Bronchial smooth muscle cell (primary cell): ENCODE results near the gene OR5B12. TPM values are rescaled to one million over a fixed set of nuclear protein-coding genes. Genes with fewer than 3 reads are reported as not detected.

Source experiments
- total RNA-seq: library from RNA; depleted of rRNA; stranded (reverse); fragments of >200 nt; gene quantifications from 2 replicates; pipeline ENCODE4 v1.2.1, GENCODE V29; 2014

OR5B12 gene
- 0.09 TPM in 1 of 2 replicates, not detected in the other for total RNA-seq

GRCh38 chr11:58442136-58442535 lies at the start of gene OR5B12:
OR5B12 (minus strand) TSS chr11:58442236; CDS start chr11:58440151, 2,085 bp downstream.

GRCh38 chr11:58428021-58428420 lies 14.0 kb downstream of the OR5B12 start, which contains the start of gene OR5B2:
OR5B2 (minus strand) TSS chr11:58428121; CDS start chr11:58423261, 4,860 bp downstream.

GRCh38 chr11:58406774-58407173 lies 35.3 kb downstream of the OR5B12 start, which contains the start of gene OR5B3:
OR5B3 (minus strand) TSS chr11:58406874; CDS start chr11:58403409, 3,465 bp downstream.

Other genes starting within 250 kb of the OR5B12 start
- not detected in 2 replicates for gene OR1S2, start 238.1 kb downstream of the OR5B12 start, total RNA-seq
- gene OR1S1, start 229.5 kb downstream of the OR5B12 start, total RNA-seq: not detected in 2 replicates
- gene OR10Q1, start 213.3 kb downstream of the OR5B12 start, total RNA-seq: not detected in 2 replicates
- under 0.01 TPM in 1 of 2 replicates, not detected in the other for gene OR10W1, start 174.0 kb downstream of the OR5B12 start, total RNA-seq
- not detected in 2 replicates for gene OR5B17, start 83.2 kb downstream of the OR5B12 start, total RNA-seq
- gene OR5B3, start 35.4 kb downstream of the OR5B12 start, total RNA-seq: not detected in 2 replicates
- gene OR5B2, start 14.1 kb downstream of the OR5B12 start, total RNA-seq: not detected in 2 replicates
- not detected in 2 replicates for gene OR5B21, start 65.9 kb upstream of the OR5B12 start, total RNA-seq
- 1.9 and 8.0 TPM in 2 replicates for gene LPXN, start 133.6 kb upstream of the OR5B12 start, total RNA-seq
- 17.3 and 28.8 TPM in 2 replicates for gene ZFP91, start 136.8 kb upstream of the OR5B12 start, total RNA-seq
- 0.95 and 1.1 TPM in 2 replicates for gene CNTF, start 180.4 kb upstream of the OR5B12 start, total RNA-seq